Neuronal stem cell (in vitro differentiated cells): ENCODE measurements around the gene KY.

ENCODE experiments used
- DNase-seq: peaks from one replicate; pipeline ENCODE4 v3.0.0-alpha.2; 2013; ENCODE audit warnings: low spot score
- H2AFZ ChIP-seq: one replicate; pipeline ENCODE4 v1.6.1; 2013; ENCODE audit warnings: mild to moderate bottlenecking, low read length, inconsistent platforms
- H2AK5ac ChIP-seq: 2 replicates; pipeline ENCODE4 v1.6.1; 2013; ENCODE audit warnings: low read depth, mild to moderate bottlenecking, inconsistent platforms, low read length, moderate library complexity, mixed read lengths
- H2BK120ac ChIP-seq: 2 replicates; pipeline ENCODE4 v1.6.1; 2013; ENCODE audit warnings: low read depth, mild to moderate bottlenecking, inconsistent platforms, low read length, moderate library complexity, mixed read lengths
- H2BK12ac ChIP-seq: one replicate; pipeline ENCODE4 v1.6.1; 2013; ENCODE audit warnings: low read length, inconsistent platforms
- H2BK15ac ChIP-seq: 2 replicates; pipeline ENCODE4 v1.6.1; 2013; ENCODE audit warnings: mild to moderate bottlenecking, low read length, inconsistent platforms, mixed read lengths
- H2BK5ac ChIP-seq: one replicate; pipeline ENCODE4 v1.6.1; 2013; ENCODE audit warnings: inconsistent platforms, mild to moderate bottlenecking, low read length, moderate library complexity
- H3K14ac ChIP-seq: one replicate; pipeline ENCODE4 v1.6.1; 2013; ENCODE audit warnings: low read length, inconsistent platforms
- H3K18ac ChIP-seq: 2 replicates; pipeline ENCODE4 v1.6.1; 2013; ENCODE audit warnings: low read length, inconsistent platforms
- H3K23ac ChIP-seq: 2 replicates; pipeline ENCODE4 v1.6.1; 2013; ENCODE audit warnings: low read depth, mild to moderate bottlenecking, mixed read lengths, low read length, inconsistent platforms; ENCODE audit not compliant: poor library complexity
- H3K27ac ChIP-seq: replicated peaks from 3 replicates; pipeline ENCODE4 v1.5.1; 2013; ENCODE audit warnings: low read length, inconsistent platforms
- H3K27me3 ChIP-seq, 3 experiments: 2 replicates each; pipeline ENCODE4 v1.6.1; 2013; ENCODE audit warnings: low read length in 3 of 3, mild to moderate bottlenecking in 2 of 3, inconsistent platforms in 1 of 3, low read depth in 1 of 3, mixed read lengths in 1 of 3, moderate library complexity in 1 of 3; ENCODE audit not compliant: control insufficient read depth in 3 of 3, insufficient read depth in 3 of 3
- H3K36me3 ChIP-seq, 2 donors: replicated peaks in 1 of 2; 2 replicates each; pipeline ENCODE4 v1.6.1; 2013; ENCODE audit warnings: low read length in 2 of 2; ENCODE audit not compliant: control insufficient read depth in 2 of 2, insufficient read depth in 2 of 2
- H3K4ac ChIP-seq: 2 replicates; pipeline ENCODE4 v1.6.1; 2013; ENCODE audit warnings: inconsistent platforms, mild to moderate bottlenecking, low read length, moderate library complexity
- H3K4me1 ChIP-seq, 2 donors: 1 replicate in 1 of 2; 2 replicates in 1 of 2; pipeline ENCODE4 v1.6.1; 2013; ENCODE audit warnings: low read length in 2 of 2, low read depth in 1 of 2; ENCODE audit not compliant: control insufficient read depth in 2 of 2, insufficient read depth in 1 of 2
- H3K4me2 ChIP-seq: one replicate; pipeline ENCODE4 v1.6.1; 2013; ENCODE audit warnings: mild to moderate bottlenecking, low read length, inconsistent platforms; ENCODE audit not compliant: insufficient read depth, poor library complexity, severe bottlenecking
- H3K4me3 ChIP-seq, 2 donors: 2 replicates each; pipeline ENCODE4 v1.5.1; 2013; ENCODE audit warnings: low read length in 2 of 2, mild to moderate bottlenecking in 2 of 2, inconsistent platforms in 1 of 2, moderate library complexity in 1 of 2
- H3K79me1 ChIP-seq: one replicate; pipeline ENCODE4 v1.6.1; 2013; ENCODE audit warnings: low read depth, mild to moderate bottlenecking, inconsistent platforms, low read length, moderate library complexity
- H3K9ac ChIP-seq: one replicate; pipeline ENCODE4 v1.6.1; 2013; ENCODE audit warnings: mild to moderate bottlenecking, low read depth, low read length, inconsistent platforms; ENCODE audit not compliant: poor library complexity
- H3K9me3 ChIP-seq, 2 donors: replicated peaks in 1 of 2; 2 replicates each; pipeline versions ENCODE3 to v1.6.1; 2013; ENCODE audit warnings: low read length in 2 of 2, mild to moderate bottlenecking in 2 of 2, inconsistent platforms in 1 of 2, low read depth in 1 of 2, mixed read lengths in 1 of 2, moderate library complexity in 1 of 2; ENCODE audit not compliant: control insufficient read depth in 2 of 2, insufficient read depth in 1 of 2
- H4K8ac ChIP-seq: one replicate; pipeline ENCODE4 v1.6.1; 2013; ENCODE audit warnings: low read depth, mild to moderate bottlenecking, inconsistent platforms, low read length, moderate library complexity
- H4K91ac ChIP-seq: one replicate; pipeline ENCODE4 v1.6.1; 2013; ENCODE audit warnings: low read length, low read depth, mild to moderate bottlenecking, inconsistent platforms; ENCODE audit not compliant: poor library complexity
- WGBS, 2 donors: extraction: QIAGEN DNeasy Blood & Tissue Kit; methylation state at CpG; one replicate each; pipeline ENCODE4 v1.1.7; 2013; ENCODE audit warnings: missing lambda C conversion rate in 2 of 2, mixed read lengths in 1 of 2; ENCODE audit not compliant: insufficient read length in 2 of 2, insufficient replicate concordance in 1 of 2; ENCODE audit errors: extremely low coverage in 2 of 2; 5-methylcytosine and 5-hydroxymethylcytosine counted together

Gene KY

DNA sequence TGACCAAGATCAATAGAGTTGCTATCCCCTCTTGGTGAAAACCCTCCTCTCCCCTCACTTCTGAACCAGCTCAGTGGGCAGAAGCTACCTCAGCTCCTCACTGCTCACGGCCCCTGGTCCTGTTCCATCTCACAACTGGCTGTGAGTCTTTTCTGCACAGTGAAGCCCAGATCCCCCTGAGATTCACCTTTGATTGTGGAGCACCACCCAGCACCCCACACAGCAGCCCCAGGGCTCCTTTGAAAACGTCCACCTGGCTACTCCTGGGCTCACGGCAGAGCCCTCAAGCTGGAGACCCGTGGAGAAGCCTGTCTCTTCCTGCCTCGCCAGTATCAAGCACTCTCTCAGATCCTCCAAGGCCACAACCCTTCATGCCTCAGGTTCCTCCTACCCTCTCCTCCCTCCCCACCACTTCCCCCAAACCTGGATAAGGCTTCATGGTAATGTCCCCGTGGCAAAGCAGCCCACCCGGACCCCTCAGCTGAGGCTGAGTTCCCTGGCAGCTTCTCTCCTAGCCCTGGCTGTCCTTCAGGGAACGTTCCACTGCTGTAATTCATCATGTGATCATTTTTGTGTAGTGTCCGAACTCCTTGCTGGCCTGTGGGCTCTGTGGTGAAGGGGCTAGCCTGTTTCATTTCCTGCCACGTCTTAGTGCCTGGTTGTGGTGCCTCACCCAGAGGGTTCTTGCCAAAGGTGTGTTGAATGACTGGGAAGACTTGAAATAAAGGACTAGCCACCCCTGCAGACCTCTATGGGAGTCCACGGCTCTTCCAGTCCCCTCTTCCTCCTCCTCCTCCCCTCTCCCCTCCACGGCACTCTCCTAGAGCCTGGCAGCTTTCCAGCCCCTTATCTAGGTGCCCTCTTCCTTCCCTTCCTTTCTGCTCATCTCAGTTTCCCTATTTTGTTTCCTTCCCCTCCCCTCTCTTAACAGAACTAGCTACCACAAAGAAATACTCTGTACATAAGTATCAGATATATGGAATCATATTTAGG lies 44.5 kb downstream of the KY start:
- no peaks in the 10 kb centered on the region for H3K9me3 ChIP-seq
- H3K23ac ChIP-seq = no peak overlapping the region
- H3K4me3 ChIP-seq = no peak overlapping the region
- H3K18ac ChIP-seq = peak overlapping the region; percentile 46
- H2BK5ac ChIP-seq = peak overlapping the region; percentile 19
- no peak overlapping the region for H3K4ac ChIP-seq
- H3K79me1 ChIP-seq = no peaks in the 10 kb centered on the region
- H2AFZ ChIP-seq = no peak overlapping the region
- no peak overlapping the region for H2AK5ac ChIP-seq
- no peak overlapping the region for H3K27ac ChIP-seq
- peaks cover 17 to 20% of the 10 kb centered on the region in 2 donors for H3K4me1 ChIP-seq
- no peak overlapping the region for H3K9ac ChIP-seq
- no peak overlapping the region for H2BK120ac ChIP-seq
- no peak overlapping the region for H3K14ac ChIP-seq
- H4K91ac ChIP-seq = no peak overlapping the region
- DNase-seq = no peak
- H2BK15ac ChIP-seq = no peak overlapping the region
- no CpG with 5 or more reads among the region's 12 CpGs for WGBS, 2 donors
- H3K27me3 ChIP-seq = no peaks in the 10 kb centered on the region
- H3K4me2 ChIP-seq = no peak overlapping the region
- no peak overlapping the region for H2BK12ac ChIP-seq
- no peaks in the 10 kb centered on the region for H3K36me3 ChIP-seq
- no peak overlapping the region for H4K8ac ChIP-seq

DNA sequence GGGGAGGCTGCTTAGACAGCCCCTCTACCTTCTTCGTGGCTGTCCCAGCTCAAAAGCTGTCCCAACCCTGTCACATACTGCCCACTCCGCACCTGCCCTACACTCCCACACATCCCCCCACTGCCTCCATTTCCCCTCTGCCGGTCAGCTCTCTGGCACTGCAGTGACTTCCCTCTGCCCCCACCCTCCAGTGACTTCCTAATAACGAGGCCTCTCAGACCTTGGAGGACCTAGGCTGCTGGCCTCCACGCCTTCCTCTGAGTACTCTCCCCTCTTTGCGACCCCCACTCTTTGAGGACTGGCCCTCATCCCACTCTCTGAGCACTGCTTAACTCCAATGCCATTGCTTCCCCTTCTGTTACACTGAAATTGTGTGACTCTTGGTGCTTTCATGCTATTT lies 45.3 kb downstream of the KY start:
- Histone ChIP-seq H2AK5ac (no peak overlapping the region), H3K18ac (peak overlapping the region; percentile 1), H3K4me1 (peaks cover 18 to 25% of the 10 kb centered on the region in 2 donors), H3K27me3 (no peaks in the 10 kb centered on the region), H3K79me1 (no peaks in the 10 kb centered on the region), H2BK12ac (no peak overlapping the region), H3K4me3 (no peak overlapping the region), H2AFZ (no peak overlapping the region), H3K4ac (no peak overlapping the region), H3K14ac (no peak overlapping the region), H3K23ac (no peak overlapping the region), H4K91ac (no peak overlapping the region), H3K4me2 (no peak overlapping the region), H2BK5ac (no peak overlapping the region), H4K8ac (no peak overlapping the region), H3K36me3 (no peaks in the 10 kb centered on the region), H3K9me3 (no peaks in the 10 kb centered on the region), H2BK120ac (no peak overlapping the region), H3K27ac (no peak overlapping the region), H2BK15ac (no peak overlapping the region), H3K9ac (no peak overlapping the region)
- WGBS, 2 donors = no CpG with 5 or more reads among the region's 6 CpGs
- no peak for DNase-seq

DNA sequence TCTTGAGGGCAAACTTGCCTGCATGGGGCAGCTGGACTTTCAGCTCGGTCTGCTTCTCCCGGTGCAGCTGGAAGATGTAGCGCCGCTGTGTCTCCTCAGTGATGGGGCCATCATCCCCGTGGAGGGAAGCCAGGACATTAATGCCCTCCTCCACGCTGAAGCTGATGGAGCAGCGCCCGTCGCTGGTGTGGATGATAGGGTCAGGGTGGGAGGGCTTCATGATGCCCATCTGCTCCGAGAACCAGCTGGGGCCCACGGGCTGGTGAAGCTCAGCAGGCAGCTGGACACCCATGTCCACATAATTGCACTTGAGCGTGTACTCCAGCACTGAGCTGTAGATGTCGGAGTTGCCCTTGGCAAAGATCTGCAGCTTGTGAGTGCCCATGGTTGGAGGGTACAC lies 46.9 kb downstream of the KY start:
- Histone ChIP-seq H3K27ac (no peak overlapping the region), H3K18ac (no peak overlapping the region), H2AK5ac (peak overlapping the region; percentile 8), H4K91ac (no peak overlapping the region), H3K27me3 (no peaks in the 10 kb centered on the region), H2BK15ac (no peak overlapping the region), H3K9me3 (no peaks in the 10 kb centered on the region), H3K14ac (no peak overlapping the region), H4K8ac (no peak overlapping the region), H3K36me3 (no peaks in the 10 kb centered on the region), H2BK12ac (no peak overlapping the region), H2BK120ac (no peak overlapping the region), H3K9ac (no peak overlapping the region), H3K4ac (no peak overlapping the region), H3K4me2 (no peak overlapping the region), H3K23ac (peak overlapping the region; percentile 8), H2AFZ (no peak overlapping the region), H3K4me1 (peaks cover 18 to 40% of the 10 kb centered on the region in 2 donors), H3K79me1 (no peaks in the 10 kb centered on the region), H2BK5ac (peak overlapping the region; percentile 20), H3K4me3 (peak overlapping the region in 1 of 2 donors; percentile 1)
- no peak for DNase-seq
- no CpG with 5 or more reads among the region's 13 CpGs for WGBS, 2 donors

DNA sequence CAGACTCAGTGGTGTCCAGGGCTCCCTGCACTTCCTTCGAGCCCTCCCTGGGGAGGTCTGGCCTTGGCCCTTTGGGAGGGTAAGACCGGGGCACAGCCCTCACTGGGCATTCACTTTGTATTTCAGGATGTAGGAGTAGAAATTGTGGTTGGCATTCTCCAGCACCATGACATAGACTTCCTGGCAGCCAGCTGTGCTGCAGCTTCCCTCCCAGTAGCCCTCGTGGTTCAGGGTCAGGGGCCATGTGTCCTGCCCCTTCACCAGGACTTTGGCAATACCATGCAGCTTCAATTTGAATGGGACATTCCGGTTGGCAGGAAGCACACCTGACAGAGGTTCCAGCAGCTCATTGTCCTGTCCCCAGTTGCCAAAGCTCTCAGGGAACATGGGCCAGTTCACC lies 47.3 kb downstream of the KY start:
- no peak for DNase-seq
- Histone ChIP-seq H3K9me3 (no peaks in the 10 kb centered on the region), H3K79me1 (no peaks in the 10 kb centered on the region), H2BK5ac (no peak overlapping the region), H3K36me3 (no peaks in the 10 kb centered on the region), H3K9ac (no peak overlapping the region), H3K14ac (no peak overlapping the region), H3K23ac (no peak overlapping the region), H3K27ac (no peak overlapping the region), H2AK5ac (no peak overlapping the region), H3K4me2 (no peak overlapping the region), H4K8ac (no peak overlapping the region), H2BK15ac (peak overlapping the region; percentile 16), H3K27me3 (no peaks in the 10 kb centered on the region), H2AFZ (no peak overlapping the region), H3K18ac (no peak overlapping the region), H2BK12ac (no peak overlapping the region), H3K4me1 (peaks cover 18 to 40% of the 10 kb centered on the region in 2 donors), H2BK120ac (no peak overlapping the region), H4K91ac (no peak overlapping the region), H3K4ac (no peak overlapping the region), H3K4me3 (no peak overlapping the region)
- no CpG with 5 or more reads among the region's 4 CpGs for WGBS, 2 donors
